ENCODE measurements around the gene NPL. TPM values are rescaled to one million over a fixed set of nuclear protein-coding genes. Genes with fewer than 3 reads are reported as not detected.

Gene NPL
- polyA plus RNA-seq, 1 donor = 9.0 TPM

DNA sequence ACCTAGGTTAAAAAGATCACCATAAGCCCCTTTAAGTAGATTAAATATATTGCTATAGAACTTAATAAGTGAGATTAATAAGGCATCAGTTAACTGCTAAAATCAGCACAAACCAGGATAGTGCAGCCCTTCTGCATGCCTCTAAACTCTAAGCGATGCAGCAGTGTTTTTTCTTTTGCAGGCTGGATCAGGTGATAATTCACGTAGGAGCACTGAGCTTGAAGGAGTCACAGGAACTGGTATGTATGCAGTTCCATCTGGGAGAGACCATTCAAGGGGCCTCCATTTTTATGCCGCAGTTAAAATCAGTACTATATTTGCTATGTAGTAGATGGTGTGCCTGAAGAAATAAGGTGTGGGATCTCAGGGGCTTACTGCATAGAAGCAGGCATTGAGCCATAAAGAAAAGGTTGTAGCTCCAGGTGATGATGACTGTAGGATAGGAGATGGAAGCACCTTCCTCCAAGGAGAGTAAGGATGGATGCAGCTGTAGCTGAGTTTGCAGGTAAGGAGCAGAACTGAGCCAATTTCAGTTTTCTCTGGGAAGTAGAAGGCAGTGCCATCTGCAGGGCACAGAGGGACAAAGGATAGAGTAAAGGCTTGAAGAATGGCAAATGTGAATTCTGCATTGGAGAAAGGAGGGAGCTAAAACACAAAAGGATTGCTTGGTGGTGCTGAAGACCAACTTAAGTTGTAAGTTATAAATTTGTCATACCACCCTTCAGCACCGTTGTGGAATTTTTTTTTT is 22.6 kb downstream of the NPL start:
- no peak for DNase-seq

DNA sequence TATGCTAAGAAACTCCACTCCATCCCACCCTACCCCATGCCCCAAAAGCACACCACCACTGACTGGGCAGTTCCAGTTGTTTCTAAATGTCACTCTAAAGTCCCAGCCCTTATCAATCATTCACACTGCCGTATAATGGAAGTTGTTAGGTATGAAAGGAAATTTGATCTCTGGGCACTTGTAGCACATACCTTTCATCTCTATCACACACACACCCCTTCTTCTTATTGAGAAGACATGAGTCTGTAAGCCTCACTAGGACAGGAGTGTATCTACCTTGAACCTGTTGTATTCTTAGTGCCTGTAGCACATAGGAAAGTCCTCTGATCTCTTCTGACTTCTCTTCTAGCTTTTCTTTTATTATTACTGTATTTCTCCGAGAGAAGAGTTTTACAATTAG is 27.3 kb downstream of the NPL start:
- DNase-seq = no peak

- no peak for DNase-seq
These were observed 28.2 kb downstream of the NPL start for GRCh38 chr1:182817802-182818201.

GRCh38 chr1:182823220-182823619 is 33.6 kb downstream of the NPL start:
- DNase-seq = no peak

GRCh38 chr1:182826892-182827291 is 37.3 kb downstream of the NPL start:
- no peak for DNase-seq

DNA sequence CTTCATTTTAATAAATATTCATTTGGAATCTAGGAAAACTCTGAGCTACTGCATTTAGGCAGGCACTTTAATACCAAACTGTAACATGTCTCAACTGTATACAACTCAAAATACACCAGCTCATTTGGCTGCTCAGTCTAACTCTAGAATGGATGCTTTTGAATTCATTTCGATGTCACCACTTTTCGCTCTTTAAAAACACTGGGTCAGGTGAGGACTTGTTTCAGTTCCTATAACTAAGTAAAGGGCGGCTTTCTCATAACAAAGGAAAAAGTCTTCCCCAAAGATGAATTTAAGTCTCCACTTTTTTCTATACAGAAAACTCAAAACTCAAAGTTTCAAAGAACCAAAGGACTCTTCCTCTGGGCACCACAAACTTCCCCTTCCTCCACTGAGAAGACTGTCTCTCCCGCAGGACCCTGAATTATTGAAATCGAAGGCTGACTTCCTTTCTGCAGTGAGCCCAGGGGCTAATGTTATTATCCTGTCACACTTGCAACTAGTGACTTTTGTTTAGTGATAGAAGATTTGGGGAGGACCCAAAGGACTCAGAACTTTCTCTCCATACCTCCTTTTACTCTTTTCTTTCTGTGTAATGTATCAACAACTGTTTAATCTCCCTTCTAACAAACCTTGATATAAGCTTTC is 39.8 kb downstream of the NPL start:
- DNase-seq = no peak

DNA sequence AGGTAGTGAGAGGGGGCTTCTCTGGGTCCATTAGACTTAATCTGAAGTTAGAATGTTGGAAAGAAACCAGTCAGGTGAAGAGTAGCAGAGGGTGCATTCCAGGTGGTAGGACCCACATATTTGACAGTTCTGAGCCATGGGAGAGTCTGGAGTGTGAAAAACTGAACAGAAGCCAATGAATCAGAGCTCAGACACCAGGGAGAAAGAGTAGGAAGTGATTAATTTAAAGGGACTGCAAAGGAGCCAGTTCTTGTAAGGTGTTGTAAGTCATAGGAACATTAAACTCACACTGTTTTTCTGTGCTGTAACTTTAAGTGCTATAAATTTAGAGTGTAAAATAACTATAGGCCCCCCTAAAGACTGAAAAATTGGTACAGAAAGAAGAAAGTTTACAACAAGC is 43.7 kb downstream of the NPL start:
- no peak for DNase-seq

DNA sequence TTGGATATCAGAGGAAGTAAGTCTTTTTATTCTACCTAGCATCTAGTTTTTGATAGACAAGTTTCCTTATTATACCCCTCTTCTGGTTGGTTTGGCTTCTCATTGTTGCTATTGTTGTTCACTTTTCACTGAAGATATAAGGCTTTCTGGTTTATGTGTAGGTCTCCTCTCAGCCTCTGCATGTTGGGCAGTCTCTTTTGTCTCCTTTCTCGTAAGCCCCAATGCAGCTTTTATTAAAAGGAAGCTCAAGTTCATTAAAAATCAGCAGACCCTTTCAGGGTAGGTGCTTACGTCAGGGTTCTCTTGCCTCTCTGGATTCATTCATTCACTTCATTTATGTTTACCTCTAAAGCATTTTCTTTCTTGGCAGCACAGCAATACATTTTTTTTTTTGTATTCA is 44.8 kb downstream of the NPL start:
- DNase-seq = no peak

DNA sequence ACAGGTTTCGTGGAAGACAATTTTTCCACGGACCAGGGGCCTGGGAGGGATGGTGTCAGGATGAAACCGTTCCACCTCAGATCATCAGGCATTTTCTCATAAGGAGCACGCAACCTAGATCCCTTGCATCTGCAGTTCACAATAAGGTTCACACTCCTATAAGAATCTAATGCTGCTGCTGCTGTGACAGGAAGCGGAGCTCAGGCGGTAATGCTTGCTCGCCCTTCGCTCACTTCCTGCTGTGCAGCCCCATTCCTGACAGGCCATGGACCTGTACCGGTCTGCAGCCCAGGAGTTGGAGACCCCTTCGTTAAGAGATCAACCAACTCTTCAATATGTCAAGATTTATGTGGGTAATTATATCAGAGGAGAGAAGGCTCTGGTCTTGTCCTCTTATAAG is 46.2 kb downstream of the NPL start:
- no peak for DNase-seq

DNA sequence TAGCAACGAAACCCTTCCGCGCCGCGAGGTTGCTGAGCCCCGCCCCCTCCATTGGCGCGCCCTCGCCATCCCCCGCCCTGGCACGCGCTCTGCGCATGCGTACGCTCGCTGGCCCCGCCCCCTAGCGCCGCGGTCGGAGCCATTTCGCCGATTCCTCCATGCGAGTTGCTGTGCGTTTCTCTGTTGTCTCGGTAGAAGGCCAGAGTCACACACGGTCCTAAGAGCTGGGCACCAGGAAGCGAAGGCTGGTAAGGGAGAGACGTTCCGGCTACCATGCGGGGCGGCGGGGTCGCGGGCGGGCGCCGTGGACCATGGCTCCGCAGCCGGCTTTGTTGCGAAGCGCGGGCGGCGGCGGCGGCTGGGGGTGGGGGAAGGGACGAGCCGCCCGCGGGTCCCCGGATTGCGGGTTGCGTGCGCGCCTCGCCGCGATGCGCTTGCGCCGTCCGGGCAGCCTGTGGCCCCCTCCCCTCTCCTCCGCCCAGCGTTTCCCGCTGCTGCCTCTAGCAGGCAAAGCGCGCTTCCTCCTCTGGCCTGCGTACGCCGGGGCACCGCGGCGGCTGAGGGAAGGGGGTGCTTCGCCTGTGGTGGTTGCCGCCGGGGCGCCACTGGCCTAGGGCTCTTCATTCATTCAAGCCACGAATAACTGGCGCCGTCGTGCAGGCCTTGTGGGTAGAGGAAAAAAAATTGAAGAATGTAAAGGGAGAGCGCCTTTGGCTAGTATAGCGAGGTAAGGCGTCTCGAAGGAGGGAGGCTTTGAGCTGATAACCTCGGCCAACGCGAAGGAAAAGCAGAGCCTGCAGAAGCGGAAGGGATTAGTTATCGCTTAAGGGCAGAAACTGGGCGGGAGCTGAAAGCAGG is 49.9 kb downstream of the NPL start, which contains the start of gene DHX9:
Gene DHX9 (plus strand): TSS at position 139 of the 858 bp plus-strand sequence. CDS start 3,220 bp downstream, outside the sequence.
- DNase-seq = peak; percentile 89

GRCh38 chr1:182841368-182841988 is 51.9 kb downstream of the NPL start:
- DNase-seq = peak; percentile 44

- no peak for DNase-seq
These were observed 52.7 kb downstream of the NPL start for GRCh38 chr1:182842265-182842664.

DNA sequence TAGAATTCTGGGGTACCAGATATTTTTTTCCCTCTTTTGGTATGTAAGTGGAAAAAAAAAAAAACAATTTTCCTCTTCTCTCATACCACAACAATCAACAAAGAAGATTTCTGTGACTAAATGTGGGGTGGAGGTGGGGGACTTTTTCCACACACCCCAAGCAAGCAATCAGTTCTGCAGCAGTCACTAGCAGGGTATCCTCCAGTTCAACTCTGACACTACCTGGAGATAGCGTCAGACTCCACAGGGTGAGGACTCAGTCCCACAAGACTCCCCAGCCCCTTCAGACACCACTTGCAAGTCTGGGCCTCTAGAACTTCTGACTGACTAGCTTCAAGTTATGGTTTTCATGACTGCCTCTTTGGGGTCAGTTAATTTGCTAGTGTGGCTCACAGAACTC is 55.8 kb downstream of the NPL start:
- DNase-seq = no peak

DNA sequence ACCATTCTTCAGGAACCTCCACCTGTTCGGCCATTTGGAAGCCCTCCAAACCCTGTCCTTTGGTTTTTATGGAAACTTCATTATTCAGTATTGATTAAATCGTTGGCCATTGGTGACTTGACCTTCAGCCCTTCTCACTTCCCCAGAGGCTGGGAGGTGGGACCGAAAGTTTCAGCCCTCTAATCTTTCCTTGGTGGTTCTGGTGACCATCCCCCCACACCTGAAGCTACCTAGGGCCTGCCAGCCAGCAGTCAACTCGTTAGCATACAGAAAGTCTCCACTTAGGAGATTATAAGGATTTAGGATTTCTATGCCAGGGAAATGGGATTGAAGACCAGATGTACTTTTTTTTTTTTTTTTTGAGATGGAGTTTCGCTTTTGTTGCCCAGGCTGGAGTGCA is 56.3 kb downstream of the NPL start:
- DNase-seq = no peak

DNA sequence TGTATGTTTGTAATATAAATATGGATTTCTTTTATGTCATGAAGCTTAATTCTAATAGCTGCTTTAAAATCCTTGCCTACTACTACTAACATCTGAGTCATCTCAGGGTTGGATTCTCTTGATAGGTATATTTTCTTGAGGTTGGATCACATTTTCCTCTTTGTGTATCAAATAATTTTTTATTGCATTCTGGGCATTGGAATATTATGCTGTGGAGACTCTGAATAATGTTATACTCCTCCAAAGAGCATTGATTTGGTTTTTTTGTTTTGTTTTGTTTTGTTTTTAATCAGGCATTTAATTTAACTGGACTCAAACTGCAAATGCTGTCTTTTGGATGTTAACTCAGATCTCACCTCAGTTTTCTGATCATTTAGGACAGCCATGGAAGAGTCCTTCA is 57.5 kb downstream of the NPL start:
- no peak for DNase-seq

DNA sequence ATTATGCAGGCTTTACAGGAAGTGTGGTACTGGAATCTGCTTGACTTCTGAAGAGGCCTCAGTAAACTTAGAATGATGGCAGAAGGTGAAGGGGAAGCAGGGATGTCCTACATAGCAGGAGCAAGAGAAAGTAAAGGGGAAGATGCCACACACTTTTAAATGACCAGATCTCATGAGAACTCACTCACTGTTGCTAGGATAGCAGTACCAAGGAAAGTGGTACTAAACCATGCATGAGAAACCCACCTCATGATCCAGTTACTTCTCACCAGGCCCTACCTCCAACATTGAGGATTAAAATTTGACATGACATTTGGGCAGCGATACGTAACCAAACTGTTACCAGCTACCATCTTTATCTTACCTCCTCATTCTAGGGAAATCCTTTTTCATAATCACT is 59.2 kb downstream of the NPL start:
- no peak for DNase-seq

GRCh38 chr1:182850319-182850718 is 60.7 kb downstream of the NPL start:
- DNase-seq = no peak

DNA sequence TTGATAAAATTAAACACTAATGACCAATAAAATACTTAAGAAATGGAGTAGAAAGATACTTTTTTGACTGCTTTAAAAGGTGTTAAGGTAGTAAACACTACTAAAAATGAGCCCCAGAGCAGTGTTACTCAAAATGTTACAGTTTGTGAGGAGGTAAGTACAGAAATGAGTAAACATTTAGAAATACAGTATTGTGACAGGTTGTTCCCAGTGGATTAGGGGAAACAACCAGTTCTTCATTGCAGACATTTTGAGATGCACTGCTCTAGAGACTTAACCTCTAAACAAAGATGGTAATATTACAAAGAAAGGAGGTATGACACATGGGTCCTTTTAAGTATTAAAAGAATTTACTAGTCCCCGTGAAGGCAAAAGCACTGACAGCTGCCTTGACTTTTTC is 62.3 kb downstream of the NPL start:
- no peak for DNase-seq

DNA sequence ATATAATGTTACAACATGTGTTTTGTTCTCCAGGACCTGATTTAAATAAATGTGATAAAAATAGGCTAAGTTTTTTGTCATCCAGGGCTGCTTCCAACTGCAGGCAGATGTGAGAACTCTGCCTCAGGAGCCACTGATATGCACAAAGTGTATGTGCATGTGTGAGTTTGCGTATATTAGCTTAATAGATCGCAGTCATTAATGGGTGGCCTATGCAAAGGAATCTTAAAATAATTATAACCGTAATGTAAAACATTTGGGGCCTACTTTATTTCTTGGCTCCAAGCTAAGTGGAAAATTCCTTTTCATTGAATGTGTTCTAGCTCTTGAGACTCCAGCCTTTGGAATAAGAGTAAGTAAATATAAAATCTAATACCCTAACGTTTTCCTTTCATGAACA is 66.3 kb downstream of the NPL start:
- no peak for DNase-seq

GRCh38 chr1:182857212-182857611 is 67.6 kb downstream of the NPL start:
- no peak for DNase-seq

GRCh38 chr1:182860658-182861057 is 71.1 kb downstream of the NPL start:
- no peak for DNase-seq

GRCh38 chr1:182861994-182862393 is 72.4 kb downstream of the NPL start:
- no peak for DNase-seq

- no peak for DNase-seq
These were observed 73.3 kb downstream of the NPL start for GRCh38 chr1:182862827-182863226.
